ENCODE measurements around the gene DOCK1. TPM values are rescaled to one million over a fixed set of nuclear protein-coding genes. Genes with fewer than 3 reads are reported as not detected.

DOCK1 gene
- total RNA-seq, 2 donors from 2014 or later = 52.9 to 76.7 TPM

- no peak for DNase-seq (ENCODE audit: low spot score)
Observed at GRCh38 chr10:127184582-127184981, 279.4 kb downstream of the DOCK1 start.

GRCh38 chr10:127186813-127187212 is 281.6 kb downstream of the DOCK1 start:
- no peak for ATAC-seq (ENCODE audit: insufficient number of reproducible peaks, low FRiP score, low read depth)
- H3K4me1 ChIP-seq (ENCODE audit: control insufficient read depth in 1 of 2, low read depth in 2 of 2) = no peaks in the 10 kb centered on the region
- no peaks in the 10 kb centered on the region for H3K9me3 ChIP-seq
- H3K27ac ChIP-seq = no peak overlapping the region
- no peak for TF ChIP-seq CTCF (IDR thresholded peaks at IDR 0.05)
- H3K27me3 ChIP-seq (replicated peaks; ENCODE audit: insufficient read depth) = no peaks in the 10 kb centered on the region
- no peaks in the 10 kb centered on the region for H3K36me3 ChIP-seq
- no peak overlapping the region for H3K4me3 ChIP-seq
- DNase-seq (ENCODE audit: low spot score) = no peak

More at GRCh38 chr10:127184582-127184981, 279.4 kb downstream of the DOCK1 start:
- H3K36me3 ChIP-seq = no peaks in the 10 kb centered on the region
- H3K27me3 ChIP-seq (replicated peaks; ENCODE audit: insufficient read depth) = no peaks in the 10 kb centered on the region
- no peaks in the 10 kb centered on the region for H3K4me1 ChIP-seq (ENCODE audit: control insufficient read depth in 1 of 2, low read depth in 2 of 2)
- TF ChIP-seq CTCF (IDR thresholded peaks at IDR 0.05) = no peak
- H3K27ac ChIP-seq = no peak overlapping the region
- H3K9me3 ChIP-seq = no peaks in the 10 kb centered on the region
- no peak overlapping the region for H3K4me3 ChIP-seq
- ATAC-seq (ENCODE audit: insufficient number of reproducible peaks, low FRiP score, low read depth) = no peak

GRCh38 chr10:127189226-127189625 is 284.0 kb downstream of the DOCK1 start:
- Histone ChIP-seq H3K4me3 (no peak overlapping the region), H3K9me3 (no peaks in the 10 kb centered on the region), H3K4me1 (ENCODE audit: control insufficient read depth in 1 of 2, low read depth in 2 of 2) (no peaks in the 10 kb centered on the region), H3K27me3 (replicated peaks; ENCODE audit: insufficient read depth) (no peaks in the 10 kb centered on the region), H3K36me3 (no peaks in the 10 kb centered on the region), H3K27ac (no peak overlapping the region)
- no peak for TF ChIP-seq CTCF (IDR thresholded peaks at IDR 0.05)
- no peak for ATAC-seq (ENCODE audit: insufficient number of reproducible peaks, low FRiP score, low read depth)
- no peak for DNase-seq (ENCODE audit: low spot score)

GRCh38 chr10:127190427-127190826 is 285.2 kb downstream of the DOCK1 start:
- DNase-seq (ENCODE audit: low spot score) (no peak), ATAC-seq (ENCODE audit: insufficient number of reproducible peaks, low FRiP score, low read depth) (no peak)
- Histone ChIP-seq H3K4me3 (no peak overlapping the region), H3K4me1 (ENCODE audit: control insufficient read depth in 1 of 2, low read depth in 2 of 2) (peaks cover 8 to 10% of the 10 kb centered on the region in 2 donors), H3K27ac (no peak overlapping the region), H3K9me3 (no peaks in the 10 kb centered on the region), H3K36me3 (no peaks in the 10 kb centered on the region), H3K27me3 (replicated peaks; ENCODE audit: insufficient read depth) (no peaks in the 10 kb centered on the region)
- TF ChIP-seq CTCF (IDR thresholded peaks at IDR 0.05) = no peak

GRCh38 chr10:127193125-127193524 is 287.9 kb downstream of the DOCK1 start:
- H3K4me3 ChIP-seq = no peak overlapping the region
- DNase-seq (ENCODE audit: low spot score) (no peak), ATAC-seq (ENCODE audit: insufficient number of reproducible peaks, low FRiP score, low read depth) (no peak)
- H3K9me3 ChIP-seq = no peaks in the 10 kb centered on the region
- H3K4me1 ChIP-seq (ENCODE audit: control insufficient read depth in 1 of 2, low read depth in 2 of 2) = peaks cover 12 to 16% of the 10 kb centered on the region in 2 donors
- TF ChIP-seq CTCF (IDR thresholded peaks at IDR 0.05) = no peak
- no peaks in the 10 kb centered on the region for H3K36me3 ChIP-seq
- no peaks in the 10 kb centered on the region for H3K27me3 ChIP-seq (replicated peaks; ENCODE audit: insufficient read depth)
- no peak overlapping the region for H3K27ac ChIP-seq
